Endothelial cell of umbilical vein (primary cell): ENCODE data around the gene TSN.

Experiments
- FOS ChIP-seq: IDR thresholded peaks from 2 replicates; pipeline ENCODE4 v1.6.1; 2011; ENCODE audit warnings: mild to moderate bottlenecking, low read length, moderate library complexity, borderline replicate concordance; ENCODE audit not compliant: insufficient read depth
- GATA2 ChIP-seq: IDR thresholded peaks from 2 replicates; pipeline ENCODE4 v1.7.0; 2011; ENCODE audit warnings: low read depth, mild to moderate bottlenecking, moderate library complexity, mixed read lengths, low read length; ENCODE audit not compliant: insufficient read length, insufficient read depth
- POLR2A ChIP-seq: IDR thresholded peaks from 2 replicates; pipeline ENCODE4 v1.6.1; 2012; ENCODE audit warnings: low read depth, mild to moderate bottlenecking, control low read depth, low read length
- POLR2AphosphoS5 ChIP-seq: IDR thresholded peaks from 2 replicates; pipeline ENCODE4 v1.6.1; 2012; ENCODE audit warnings: low read depth, mild to moderate bottlenecking, control low read depth, low read length, moderate library complexity; ENCODE audit not compliant: insufficient read depth
- TF ChIP-seq, protein P1 (sequence below), 2 donors: IDR thresholded peaks; 1 replicate in 1 of 2; 2 replicates in 1 of 2; pipeline ENCODE4 v1.5.1; 2011; ENCODE audit warnings: low read length in 2 of 2, mild to moderate bottlenecking in 2 of 2, moderate library complexity in 2 of 2, control low read depth in 1 of 2, inconsistent platforms in 1 of 2, low read depth in 1 of 2; ENCODE audit not compliant: insufficient read depth in 1 of 2; ENCODE audit errors: extremely low read depth in 1 of 2
- TF ChIP-seq, protein P2 (sequence below): IDR thresholded peaks from 2 replicates; pipeline ENCODE4 v1.6.1; 2011; ENCODE audit not compliant: insufficient read depth, insufficient read length

GRCh38 chr2:121735518-121736074, 19.9 kb upstream of the TSN start:
- TF ChIP-seq POLR2AphosphoS5 (no peak), GATA2 (no peak), FOS (no peak), POLR2A (no peak)
- TF ChIP-seq, protein P1, sequence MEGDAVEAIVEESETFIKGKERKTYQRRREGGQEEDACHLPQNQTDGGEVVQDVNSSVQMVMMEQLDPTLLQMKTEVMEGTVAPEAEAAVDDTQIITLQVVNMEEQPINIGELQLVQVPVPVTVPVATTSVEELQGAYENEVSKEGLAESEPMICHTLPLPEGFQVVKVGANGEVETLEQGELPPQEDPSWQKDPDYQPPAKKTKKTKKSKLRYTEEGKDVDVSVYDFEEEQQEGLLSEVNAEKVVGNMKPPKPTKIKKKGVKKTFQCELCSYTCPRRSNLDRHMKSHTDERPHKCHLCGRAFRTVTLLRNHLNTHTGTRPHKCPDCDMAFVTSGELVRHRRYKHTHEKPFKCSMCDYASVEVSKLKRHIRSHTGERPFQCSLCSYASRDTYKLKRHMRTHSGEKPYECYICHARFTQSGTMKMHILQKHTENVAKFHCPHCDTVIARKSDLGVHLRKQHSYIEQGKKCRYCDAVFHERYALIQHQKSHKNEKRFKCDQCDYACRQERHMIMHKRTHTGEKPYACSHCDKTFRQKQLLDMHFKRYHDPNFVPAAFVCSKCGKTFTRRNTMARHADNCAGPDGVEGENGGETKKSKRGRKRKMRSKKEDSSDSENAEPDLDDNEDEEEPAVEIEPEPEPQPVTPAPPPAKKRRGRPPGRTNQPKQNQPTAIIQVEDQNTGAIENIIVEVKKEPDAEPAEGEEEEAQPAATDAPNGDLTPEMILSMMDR (IDR thresholded peaks at IDR 0.05; ENCODE audit: extremely low read depth in 1 of 2, insufficient read depth in 1 of 2, low read depth in 1 of 2, low read length in 2 of 2) = no peak
- TF ChIP-seq, protein P2, sequence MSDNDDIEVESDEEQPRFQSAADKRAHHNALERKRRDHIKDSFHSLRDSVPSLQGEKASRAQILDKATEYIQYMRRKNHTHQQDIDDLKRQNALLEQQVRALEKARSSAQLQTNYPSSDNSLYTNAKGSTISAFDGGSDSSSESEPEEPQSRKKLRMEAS = no peak
